ENCODE measurements around the gene MGAT5.
"Not testable (repeated sequence)": the region's sequence is repeated elsewhere in the genome, so short reads cannot be mapped to it uniquely, and the experiment has no call there.

Gene MGAT5

DNA sequence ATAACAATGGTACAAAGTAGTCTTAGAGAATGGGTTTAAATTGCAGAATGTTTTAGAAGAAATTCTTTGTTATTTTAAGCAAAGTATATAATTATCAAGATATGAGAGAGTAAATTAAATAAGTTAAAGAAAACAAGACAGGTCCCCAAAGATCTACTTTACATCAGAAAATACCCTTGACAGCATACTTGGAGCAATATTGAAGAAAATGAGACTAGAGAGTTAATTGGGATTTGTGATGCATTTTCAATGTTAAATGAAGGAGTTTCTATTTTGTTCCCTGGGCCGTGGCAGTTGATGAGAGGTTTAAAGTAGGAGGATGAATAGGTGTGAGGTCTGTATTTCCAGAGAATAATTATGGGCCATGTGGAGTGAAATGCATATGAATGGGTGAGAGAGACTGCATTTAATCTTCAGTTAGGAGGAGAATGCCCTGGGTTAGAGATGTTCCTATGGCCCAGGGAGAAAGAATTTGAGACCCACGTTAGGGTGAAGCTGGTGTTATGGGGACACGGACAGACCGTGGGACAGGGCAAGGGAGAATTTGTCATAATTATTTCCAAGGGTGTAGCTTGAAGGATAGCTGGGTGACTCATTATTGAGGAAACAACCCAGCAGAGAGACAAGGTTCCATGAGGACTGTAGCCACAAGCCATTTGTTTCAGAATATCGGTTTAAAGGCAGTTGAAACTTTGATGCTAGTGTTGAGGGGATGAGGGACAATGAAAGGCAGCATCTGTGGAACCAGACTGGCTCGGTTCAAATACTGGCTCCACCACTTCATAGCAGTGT, 22.7 kb downstream of the MGAT5 start:
- FAIRE-seq = no peak
- DNase-seq (ENCODE audit: insufficient read length, low spot score) = no peak

DNA sequence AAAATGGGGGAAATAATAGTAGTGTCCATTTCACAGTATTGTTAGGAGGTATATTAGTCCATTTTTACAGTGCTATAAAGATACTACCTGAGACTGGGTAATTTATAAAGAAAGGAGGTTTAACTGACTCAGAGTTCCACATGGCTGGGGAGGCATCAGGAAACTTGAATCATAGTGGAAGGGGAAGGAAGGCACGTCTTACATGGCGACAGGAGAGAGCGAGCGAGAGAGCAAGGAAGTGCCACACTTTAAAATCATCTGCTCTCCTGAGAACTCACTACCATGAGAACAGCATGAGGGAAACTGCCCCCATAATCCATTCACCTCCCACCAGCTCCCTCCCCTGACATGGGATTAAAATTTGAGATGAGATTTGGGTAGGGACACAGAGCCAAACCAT, 23.4 kb downstream of the MGAT5 start:
- DNase-seq (ENCODE audit: insufficient read length, low spot score) (no peak), FAIRE-seq (no peak)

DNA sequence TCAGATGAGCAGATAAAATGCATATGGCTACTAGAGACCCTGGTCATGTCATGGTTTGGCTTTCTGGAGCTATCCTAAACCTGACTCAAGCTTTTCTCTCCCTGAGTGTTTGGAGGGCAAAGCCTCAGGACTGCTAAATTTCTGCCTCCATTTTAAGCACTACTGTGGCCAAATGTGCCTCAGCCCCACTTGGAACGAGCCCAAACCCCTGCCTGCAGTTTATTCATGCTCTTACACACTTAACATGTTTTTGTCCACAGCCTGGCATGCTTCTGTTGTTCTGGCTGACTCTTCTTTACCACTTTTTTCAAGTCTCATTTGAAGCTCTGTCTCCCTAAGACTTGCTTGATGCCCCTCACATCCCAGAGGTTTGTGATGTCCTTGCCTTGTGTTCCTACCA, 24.7 kb downstream of the MGAT5 start:
- DNase-seq (ENCODE audit: insufficient read length, low spot score) (no peak), FAIRE-seq (no peak)

DNA sequence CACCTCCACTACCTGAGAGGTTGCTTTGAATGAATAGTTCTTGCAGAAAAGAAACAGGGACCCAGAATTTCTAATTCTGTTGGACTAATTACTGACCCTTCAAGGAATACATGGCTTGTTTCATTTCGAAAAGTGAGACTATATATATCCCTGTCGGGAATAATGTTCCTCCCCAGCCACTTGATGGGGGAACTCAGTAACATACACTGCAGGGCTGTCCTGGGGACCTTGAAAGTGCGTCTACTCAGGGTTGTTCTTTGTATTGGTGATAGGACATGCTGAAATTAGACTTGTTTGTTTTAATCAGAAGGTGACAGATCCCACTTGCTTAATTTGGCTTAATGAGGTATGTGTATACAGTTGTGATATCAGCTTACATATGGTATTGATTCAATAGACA, 25.5 kb downstream of the MGAT5 start:
- DNase-seq (ENCODE audit: insufficient read length, low spot score) = no peak
- FAIRE-seq = peak; percentile 18

DNA sequence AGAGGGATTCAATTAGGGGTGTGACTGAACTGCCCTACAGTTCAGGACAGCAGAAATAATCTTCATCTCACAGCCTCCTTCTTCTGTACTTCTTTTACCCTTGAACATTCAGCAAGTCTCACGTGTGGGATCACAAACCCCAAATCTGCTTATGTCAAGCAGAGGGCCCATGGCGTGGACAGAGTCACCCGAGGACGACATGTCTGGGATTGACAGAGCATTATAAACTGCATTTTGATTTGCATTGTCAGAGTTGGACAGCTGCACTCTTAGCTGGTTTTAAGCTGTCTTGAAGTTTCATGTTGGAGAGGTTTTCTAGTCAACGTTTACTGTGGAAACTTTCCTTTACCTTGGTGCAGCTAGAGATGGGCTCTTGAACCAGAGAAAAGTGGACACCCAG, 26.4 kb downstream of the MGAT5 start:
- DNase-seq (ENCODE audit: insufficient read length, low spot score) (no peak), FAIRE-seq (peak; percentile 35)

DNA sequence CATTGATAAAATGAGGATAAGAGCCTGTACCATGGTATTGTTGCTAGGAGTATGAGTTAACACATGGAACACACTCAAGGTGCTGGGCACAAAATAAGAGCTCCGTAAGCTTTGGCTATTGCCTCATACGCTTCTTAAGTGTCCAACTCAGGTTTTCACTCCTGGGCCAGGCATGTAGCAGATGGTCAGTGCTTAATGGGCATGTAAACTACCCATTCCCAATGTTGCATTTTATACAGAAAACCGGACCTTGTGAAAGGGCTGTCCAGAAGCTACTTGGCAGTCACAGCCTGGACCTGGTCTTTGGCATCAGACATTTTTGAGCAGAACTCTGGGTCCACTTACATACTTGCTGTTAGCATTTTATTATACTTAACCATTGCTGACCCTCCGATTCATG, 26.9 kb downstream of the MGAT5 start:
- FAIRE-seq (no peak), DNase-seq (ENCODE audit: insufficient read length, low spot score) (no peak)

DNA sequence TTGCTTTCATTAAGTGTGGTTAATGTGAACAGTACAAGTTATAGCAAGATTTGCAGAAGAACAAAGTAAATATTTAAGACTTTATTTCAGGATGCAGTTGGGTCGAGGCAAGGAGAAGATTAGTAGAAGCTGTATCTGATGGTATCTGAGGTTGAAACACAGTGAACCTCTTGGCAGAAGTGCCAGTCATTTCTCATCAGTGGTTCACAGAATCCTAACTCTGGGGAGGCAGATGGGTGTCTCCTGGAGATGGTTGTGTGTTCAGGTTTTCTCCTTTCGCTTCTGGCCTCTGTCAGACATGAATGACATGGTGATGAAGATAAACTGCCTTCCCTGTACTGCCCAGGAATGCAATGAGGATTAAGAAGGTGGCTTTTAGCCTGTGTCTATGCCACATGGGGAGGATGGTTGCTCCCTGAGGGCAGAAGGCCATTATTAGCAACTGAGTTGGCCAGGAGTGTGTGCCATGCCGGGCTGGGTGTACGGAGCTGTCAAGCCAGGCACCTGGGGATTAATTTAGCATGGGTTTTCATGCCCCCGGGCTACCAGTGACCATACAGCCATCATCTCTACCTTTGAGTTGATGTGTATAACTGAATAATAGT, 28.0 kb downstream of the MGAT5 start:
- FAIRE-seq = peak; percentile 4
- DNase-seq (ENCODE audit: insufficient read length, low spot score) = no peak

DNA sequence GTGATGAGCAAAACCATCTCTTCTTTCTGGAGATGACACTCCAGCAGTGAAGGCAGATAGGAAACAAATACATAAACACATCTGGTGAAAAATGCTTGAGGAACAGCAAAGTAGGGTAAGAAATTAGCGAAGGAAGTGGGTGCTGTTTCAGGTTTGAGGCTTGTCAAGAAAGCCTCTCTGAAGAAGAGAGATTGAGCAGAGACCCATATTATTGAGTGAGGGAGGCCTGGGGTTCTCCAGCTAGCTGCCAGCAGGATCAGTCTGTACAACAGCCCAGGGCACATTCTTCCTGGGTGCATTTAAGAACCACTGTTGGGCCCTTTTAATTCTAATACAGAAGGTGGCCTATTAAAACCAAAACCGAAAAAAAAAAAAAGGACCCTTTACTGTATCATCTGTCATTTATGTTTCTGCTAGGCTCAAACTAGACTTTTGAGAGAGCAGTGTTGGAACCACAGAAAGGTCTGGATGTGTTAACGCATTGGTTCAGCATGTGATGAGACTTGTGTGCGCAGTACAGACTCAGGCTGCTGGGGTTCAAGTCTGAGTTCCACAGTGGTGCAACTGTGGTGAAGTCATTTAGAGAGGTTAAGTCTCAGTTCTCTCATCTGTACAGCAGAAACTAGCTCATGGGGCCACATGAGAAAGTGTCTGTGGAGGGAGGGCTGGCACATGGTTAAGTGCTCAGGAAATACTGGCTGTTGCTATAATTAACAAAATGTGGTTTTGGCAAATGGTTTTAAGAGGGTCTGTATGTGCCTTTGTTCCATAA, 28.9 kb downstream of the MGAT5 start:
- peak; percentile 99 for FAIRE-seq
- DNase-seq (ENCODE audit: insufficient read length, low spot score) = no peak

DNA sequence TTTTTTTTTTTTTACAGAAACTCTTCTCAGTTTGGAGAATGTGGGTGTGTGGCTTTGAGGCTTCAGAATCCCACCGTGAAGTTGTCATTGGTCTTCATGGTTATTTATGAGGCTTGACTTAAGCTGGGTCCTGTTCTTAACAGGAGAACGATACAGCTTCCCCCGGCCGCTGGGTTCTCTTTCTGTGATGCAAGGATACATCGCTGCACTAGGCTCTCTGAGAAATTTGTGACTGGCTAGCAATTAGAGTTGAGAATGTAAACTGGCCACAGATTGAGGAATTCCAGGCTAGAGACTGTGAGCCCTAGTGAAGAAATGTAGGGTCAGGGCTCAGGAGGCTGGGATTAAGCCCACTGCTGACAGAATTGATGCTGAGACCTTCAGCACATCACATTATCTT, 29.8 kb downstream of the MGAT5 start:
- FAIRE-seq (no peak), DNase-seq (ENCODE audit: insufficient read length, low spot score) (no peak)

DNA sequence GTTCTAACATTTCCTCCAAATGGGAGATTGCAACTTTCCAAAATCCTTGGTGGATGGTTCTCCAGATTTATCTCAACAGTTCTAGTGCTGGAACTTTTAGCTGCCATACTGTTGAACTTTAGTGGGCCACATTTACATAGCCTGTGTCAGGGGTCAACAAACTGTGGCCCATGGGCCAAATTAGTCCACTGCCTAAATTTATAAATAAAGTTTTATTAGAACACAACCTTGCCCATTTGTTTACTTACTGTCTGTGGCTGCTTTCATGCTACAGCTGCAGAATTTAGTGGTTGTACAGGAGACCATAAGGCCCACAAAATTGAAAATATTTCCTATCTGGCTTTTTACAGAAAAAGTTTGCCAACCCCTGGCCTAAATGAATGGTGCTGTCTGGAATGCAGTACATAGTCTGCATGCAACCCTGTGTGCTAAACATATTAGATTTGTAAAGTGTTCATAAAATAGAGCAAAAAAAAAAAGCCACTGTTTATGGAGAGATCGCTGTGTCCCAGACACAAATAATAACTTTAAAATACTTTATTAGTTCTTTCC, 30.3 kb downstream of the MGAT5 start:
- DNase-seq (ENCODE audit: insufficient read length, low spot score) (no peak), FAIRE-seq (peak; percentile 77)

DNA sequence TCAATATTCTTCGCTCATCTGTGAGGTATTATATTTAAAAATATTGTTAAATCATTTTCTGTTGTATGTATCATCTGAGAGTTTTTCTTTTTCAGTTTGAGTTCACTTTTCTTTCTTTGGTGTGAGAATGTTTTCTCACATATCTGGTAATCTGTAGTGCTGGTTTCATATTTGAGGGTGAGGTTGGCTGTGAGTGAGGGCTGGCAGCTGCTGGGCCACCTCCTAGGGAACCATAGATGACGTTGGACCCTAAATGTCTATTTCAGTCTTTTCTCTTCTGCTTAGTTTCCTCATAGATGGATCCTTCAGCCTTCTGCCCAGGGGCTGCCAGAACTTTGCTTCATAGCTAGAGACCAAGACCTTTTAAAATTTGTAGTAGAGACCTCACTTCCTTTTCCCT, 33.5 kb downstream of the MGAT5 start:
- no peak for FAIRE-seq

DNA sequence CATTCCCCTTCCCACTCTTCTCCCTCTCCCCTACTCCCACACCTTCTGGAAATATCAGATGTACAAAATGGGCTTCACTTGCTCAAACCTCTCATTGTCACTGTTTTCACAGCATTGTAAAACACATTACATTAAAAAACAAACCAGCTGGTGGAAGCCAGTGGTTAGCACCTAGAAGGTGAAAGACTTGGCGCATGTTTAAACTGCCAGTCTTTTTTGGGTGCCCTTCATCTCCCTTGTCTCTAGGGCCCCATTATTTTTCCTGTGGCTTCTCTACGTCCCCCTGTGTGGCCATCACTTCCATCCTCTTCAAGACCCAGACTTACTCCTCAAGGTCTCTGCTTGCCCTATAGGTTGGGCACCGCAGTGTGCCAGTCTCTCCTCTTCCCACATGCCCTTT, 34.9 kb downstream of the MGAT5 start:
- DNase-seq (ENCODE audit: insufficient read length, low spot score) (no peak), FAIRE-seq (no peak)

More for the DNA sequence above, 33.5 kb downstream of the MGAT5 start:
- DNase-seq (ENCODE audit: insufficient read length, low spot score) = no peak

DNA sequence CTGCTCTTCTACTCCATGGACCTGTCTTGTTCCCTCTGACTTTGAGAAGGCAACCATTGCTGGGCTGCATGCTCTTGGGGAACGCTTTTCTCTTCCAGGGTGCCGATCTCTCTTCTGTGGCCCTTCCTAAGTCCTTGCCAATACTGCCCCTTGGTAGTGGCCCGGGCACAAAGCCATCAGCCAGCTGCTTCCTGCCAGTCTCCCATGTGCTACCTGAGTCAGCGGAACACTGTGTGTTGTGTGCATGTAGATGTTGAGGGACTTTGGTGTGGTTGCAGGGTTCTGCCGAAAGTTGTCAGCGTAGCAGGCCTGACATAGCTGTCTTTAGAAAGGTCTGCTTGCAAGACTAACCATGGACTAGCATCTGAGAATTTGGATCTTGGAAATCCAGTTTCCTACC, 35.4 kb downstream of the MGAT5 start:
- FAIRE-seq (peak; percentile 54), DNase-seq (ENCODE audit: insufficient read length, low spot score) (no peak)

DNA sequence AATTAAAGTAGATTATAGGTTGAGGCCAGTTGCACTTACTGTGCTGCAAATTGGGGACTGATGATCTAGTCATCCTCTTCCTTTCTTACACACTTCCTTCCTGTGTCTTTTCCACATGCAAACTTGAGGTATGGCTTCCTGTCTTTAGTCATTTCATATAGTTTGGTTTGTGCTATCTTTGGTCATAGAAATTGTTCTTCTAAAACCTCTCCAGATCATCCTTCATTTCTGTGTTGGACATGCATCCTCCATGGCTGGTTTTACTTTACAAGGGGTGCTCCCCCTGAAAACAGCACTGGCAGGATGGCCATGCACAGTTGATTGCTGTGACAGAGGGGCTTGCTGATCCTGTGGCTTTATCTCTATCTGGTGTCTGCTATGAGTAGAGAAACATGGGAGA, 36.5 kb downstream of the MGAT5 start:
- DNase-seq (ENCODE audit: insufficient read length, low spot score) (no peak), FAIRE-seq (peak; percentile 91)

DNA sequence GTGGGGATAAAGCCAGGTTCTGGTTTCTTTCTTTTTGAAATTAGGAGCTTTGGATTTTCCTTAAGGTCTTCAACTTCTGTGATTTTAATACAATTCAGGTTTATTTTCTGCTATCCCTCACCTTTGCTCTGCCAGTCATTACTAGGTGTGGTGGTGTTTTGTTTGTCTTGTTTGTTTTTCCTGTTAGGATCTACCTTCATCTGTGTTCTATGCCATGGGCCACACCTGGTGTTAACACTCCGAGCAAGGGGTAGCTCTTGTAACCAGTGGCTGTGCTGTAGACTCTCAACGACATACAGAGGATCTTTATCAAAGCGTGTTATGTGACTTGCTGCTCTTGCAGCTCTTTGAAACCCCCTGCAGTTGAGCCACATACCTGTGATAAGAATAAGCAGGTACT, 38.6 kb downstream of the MGAT5 start:
- FAIRE-seq (no peak), DNase-seq (ENCODE audit: insufficient read length, low spot score) (no peak)

DNA sequence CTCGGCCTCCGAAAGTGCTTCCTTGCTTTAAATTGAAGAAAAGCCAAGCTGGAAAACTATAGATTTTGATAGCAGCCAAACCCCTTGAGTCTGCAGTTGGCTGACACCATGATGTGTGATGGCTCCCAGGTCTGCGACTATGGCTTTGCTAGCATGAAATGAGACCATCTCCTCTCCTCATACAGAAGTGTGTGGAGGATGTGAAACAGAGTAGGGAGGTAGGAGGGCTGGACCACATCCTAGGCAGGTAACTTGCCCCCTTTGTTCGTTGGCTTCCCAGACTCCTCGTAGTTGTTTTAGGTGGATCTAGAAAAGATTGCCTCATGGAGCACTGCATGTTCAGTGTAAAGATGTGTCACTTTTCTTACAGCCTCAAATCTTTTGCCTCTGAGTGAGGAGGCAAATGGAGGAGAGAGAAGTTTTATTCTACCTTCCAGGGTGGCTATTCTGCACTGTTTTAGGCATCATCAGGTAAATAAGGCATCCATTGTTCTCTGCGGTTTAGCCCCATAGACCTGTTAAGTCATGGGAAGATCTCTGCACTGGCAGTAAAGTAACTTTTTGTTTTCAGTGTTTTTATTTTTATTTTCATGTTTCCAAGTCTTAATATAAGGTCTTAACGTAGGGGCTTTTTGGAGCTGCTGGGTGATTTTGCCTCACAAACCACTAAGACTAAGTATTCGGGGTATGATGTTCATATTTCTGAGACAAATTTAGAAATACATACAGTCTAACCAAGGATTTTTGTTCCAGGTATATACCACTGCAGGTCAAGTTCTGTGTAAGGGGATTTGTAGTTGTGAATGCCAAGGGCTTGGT, 40.1 kb downstream of the MGAT5 start:
- FAIRE-seq (no peak), DNase-seq (ENCODE audit: insufficient read length, low spot score) (no peak)

DNA sequence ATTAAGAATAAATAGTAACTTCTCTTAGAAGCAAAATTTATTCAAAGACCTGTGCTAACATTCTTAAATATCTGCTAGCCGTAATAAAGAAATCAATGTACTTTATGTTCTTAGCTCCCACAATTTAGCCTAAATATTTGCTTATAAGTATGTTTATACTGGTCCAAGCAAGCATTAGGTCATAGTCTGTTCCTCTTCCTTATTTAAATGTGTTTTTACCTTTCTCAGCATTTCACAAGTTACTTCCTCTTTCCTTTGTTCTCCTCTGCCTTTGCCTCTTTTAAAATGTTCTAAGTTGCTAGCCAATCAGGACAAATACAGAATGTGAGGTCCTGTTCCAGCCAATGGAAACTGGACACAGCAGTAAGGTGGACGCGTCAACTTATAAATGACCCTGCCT, 40.7 kb downstream of the MGAT5 start:
- DNase-seq (ENCODE audit: insufficient read length, low spot score) = not testable (repeated sequence)
- peak; percentile 68 for FAIRE-seq

DNA sequence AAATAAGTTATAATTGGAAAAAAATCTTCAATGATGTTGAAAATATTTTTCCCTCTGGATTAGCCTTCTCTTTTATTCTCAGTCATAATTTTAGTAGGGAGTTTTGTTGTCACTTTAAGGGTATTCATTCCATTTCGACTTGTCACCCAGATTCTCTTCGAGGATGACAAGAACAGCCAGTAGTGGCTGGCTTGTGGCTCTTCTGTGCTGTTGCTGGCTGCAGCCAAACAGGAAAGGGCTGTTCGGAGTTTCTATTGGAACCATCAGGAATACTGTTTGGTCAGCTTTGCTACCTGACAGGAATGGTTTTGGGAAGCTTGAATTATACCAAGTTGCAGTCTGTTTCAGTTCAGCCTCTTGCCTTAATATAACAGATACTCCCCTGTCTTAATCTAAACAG, 41.6 kb downstream of the MGAT5 start:
- DNase-seq (ENCODE audit: insufficient read length, low spot score) = no peak
- FAIRE-seq = no peak

DNA sequence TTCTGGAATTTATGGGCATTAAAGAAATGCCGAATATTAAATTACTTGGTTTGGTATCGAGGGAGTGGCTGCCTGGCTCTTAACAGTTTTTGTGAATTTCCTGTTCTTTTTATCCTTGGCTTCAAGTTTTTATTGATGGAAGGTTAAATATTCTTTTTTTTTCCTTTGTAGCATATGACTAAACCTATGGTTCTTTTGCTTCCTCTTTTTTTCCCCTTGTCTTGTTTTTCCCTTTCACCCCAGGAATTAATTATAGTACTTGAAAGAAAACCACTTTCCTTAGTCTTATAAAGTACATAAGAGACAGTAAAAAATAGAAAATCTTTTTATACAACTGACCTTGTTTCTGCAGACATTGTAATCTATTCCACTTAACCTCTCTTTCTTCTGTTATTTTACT, 42.4 kb downstream of the MGAT5 start:
- no peak for DNase-seq (ENCODE audit: insufficient read length, low spot score)
- peak; percentile 51 for FAIRE-seq

DNA sequence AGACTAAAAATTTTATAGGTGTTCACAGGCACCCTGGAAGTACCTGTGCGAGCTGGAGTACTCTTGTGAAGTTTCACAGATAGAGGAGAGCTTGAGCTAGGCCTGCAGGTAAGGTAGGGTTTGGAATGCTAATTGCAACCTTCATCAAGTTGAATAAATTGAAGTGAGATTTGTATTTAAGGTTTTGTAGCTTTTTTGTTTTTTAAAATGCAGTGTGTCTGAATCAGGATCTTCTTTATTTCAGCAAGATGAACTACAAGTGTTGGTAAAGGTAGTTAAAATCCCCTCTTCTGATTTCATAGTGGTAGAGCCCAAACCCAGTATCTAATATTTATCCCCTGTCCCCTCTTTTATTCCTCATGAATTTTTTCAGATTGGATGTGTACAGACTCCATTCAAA, 45.5 kb downstream of the MGAT5 start:
- DNase-seq (ENCODE audit: insufficient read length, low spot score) = no peak
- FAIRE-seq = no peak

DNA sequence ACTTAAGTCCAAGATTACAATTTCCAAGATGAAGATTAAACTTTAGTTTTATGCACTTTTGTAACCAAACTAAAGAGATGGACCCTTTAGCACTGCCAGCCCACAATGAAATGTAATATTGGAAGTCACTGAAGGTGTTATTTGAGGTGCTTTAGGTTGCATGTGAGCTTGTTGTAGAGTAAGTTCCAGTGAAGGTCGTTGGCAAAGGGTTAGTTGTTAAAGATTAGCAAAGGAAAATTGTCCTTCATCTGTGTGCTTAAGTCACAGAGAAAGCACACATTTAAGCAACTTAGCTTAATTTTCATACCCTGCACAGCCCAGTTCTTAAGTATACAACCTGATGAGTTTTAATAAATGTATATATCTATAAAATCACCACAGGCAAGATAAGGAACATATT, 46.7 kb downstream of the MGAT5 start:
- DNase-seq (ENCODE audit: insufficient read length, low spot score) (no peak), FAIRE-seq (no peak)
